ENCODE measurements around the gene COL6A3.

The COL6A3 gene

DNA sequence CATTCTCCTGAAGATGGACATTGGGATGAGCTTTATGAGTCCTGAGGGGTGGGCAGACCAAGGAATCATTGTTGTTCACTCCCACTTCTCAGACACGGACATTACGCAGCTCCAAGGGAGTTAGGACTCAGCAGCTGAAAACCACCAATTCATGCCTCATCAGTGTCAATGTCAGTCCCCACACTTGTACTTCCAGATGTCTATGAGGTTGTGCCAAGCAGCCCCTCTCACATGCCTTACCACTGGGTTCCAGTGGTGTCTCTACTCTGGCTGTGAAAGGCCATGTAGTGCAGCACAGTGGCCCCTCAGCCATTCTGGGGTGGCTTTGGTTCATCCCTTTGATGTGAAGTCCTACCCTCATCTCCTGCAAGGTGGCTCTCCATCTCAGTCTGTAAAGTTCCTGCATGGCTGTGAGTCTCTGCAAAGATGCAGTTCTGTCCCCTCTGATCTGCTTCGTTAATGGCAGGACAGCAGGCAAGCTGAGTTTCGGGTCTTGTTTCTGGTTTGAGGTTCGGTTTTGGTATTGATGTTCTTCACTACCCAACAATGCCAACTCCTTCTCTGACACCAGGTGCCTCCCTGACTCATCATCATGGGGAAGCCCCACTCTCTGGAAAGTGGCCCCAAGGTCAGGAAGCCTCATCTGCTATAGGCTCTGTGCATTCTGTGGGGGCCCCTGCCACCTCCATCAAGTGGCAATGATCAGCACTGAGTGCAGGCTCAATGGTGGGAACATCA, 14.0 kb upstream of the COL6A3 start:
- TF ChIP-seq, protein P1, sequence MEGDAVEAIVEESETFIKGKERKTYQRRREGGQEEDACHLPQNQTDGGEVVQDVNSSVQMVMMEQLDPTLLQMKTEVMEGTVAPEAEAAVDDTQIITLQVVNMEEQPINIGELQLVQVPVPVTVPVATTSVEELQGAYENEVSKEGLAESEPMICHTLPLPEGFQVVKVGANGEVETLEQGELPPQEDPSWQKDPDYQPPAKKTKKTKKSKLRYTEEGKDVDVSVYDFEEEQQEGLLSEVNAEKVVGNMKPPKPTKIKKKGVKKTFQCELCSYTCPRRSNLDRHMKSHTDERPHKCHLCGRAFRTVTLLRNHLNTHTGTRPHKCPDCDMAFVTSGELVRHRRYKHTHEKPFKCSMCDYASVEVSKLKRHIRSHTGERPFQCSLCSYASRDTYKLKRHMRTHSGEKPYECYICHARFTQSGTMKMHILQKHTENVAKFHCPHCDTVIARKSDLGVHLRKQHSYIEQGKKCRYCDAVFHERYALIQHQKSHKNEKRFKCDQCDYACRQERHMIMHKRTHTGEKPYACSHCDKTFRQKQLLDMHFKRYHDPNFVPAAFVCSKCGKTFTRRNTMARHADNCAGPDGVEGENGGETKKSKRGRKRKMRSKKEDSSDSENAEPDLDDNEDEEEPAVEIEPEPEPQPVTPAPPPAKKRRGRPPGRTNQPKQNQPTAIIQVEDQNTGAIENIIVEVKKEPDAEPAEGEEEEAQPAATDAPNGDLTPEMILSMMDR (IDR thresholded peaks at IDR 0.05; ENCODE audit: insufficient read depth, low read depth, low read length, missing control alignments) = no peak
- DNase-seq (ENCODE audit: low read depth) = no peak
- H3K4me3 ChIP-seq (ENCODE audit: low read length) = no peak overlapping the region

DNA sequence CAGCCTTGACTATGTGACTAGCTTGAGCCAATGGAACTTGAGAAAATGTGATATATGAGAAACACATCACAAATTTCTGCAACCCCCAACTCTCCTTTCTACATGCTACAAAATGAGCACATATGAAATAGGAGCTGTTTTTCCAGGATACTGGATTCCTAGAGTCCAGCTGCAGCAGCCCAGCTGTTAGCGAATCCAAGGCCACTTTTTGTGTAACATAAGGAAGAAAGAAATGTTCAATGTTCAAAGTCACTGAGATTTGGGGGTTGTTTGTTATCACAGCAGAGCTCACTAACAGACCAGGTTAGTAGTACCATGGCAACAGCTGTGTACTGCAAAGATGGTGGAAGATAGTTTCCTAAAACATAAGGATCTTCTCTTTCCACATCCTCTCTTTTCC, 12.6 kb upstream of the COL6A3 start:
- DNase-seq (ENCODE audit: low read depth) = no peak
- TF ChIP-seq, protein P1 (IDR thresholded peaks at IDR 0.05; ENCODE audit: insufficient read depth, low read depth, low read length, missing control alignments) = no peak
- no peak overlapping the region for H3K4me3 ChIP-seq (ENCODE audit: low read length)

GRCh38 chr2:237425320-237425719, 11.4 kb upstream of the COL6A3 start:
- H3K4me3 ChIP-seq (ENCODE audit: low read length) = no peak overlapping the region
- TF ChIP-seq, protein P1 (IDR thresholded peaks at IDR 0.05; ENCODE audit: insufficient read depth, low read depth, low read length, missing control alignments) = no peak
- DNase-seq (ENCODE audit: low read depth) = no peak

GRCh38 chr2:237424544-237424943, 10.6 kb upstream of the COL6A3 start:
- DNase-seq (ENCODE audit: low read depth) = no peak
- TF ChIP-seq, protein P1 (IDR thresholded peaks at IDR 0.05; ENCODE audit: insufficient read depth, low read depth, low read length, missing control alignments) = no peak
- no peak overlapping the region for H3K4me3 ChIP-seq (ENCODE audit: low read length)

DNA sequence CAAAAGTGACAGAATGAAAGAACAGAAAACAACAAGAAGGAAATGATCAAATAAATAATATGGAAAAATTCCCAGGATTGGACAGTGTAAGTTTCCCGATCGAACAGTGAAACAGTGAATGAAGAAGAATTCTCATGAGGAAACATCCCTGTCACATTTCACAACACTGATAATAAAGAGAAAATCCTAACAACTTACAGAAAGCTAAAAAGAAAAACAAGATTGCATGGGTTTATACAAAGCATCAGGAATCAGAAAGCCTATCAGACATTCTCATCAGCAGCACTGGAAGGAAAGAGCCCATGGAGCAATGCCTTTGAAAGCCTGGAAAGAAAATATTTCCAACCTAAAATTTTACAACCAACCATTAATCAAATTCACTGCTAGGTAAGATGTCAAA, 9.9 kb upstream of the COL6A3 start:
- no peak for DNase-seq (ENCODE audit: low read depth)
- no peak overlapping the region for H3K4me3 ChIP-seq (ENCODE audit: low read length)
- TF ChIP-seq, protein P1 (IDR thresholded peaks at IDR 0.05; ENCODE audit: insufficient read depth, low read depth, low read length, missing control alignments) = no peak

DNA sequence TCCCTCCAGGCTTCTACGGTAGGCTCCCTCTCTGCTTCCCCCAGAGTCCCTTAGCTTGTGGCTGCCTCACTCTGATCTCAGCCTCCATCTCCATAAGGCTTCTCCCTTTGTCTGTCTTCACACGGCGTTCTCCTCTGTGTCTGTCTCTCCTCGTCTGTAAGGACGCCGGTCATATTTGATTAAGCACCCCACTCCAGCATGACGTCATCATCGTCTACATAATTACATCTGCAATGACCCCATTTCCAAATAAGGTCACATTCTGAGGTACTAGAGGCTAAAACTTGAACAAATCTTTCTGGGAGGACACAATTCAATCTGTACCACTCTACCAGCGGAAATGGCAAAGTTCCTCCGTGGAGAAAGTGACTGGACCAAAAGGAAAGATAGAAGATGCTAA, 8.3 kb upstream of the COL6A3 start:
- DNase-seq (ENCODE audit: low read depth) = no peak
- H3K4me3 ChIP-seq (ENCODE audit: low read length) = no peak overlapping the region
- TF ChIP-seq, protein P1 (IDR thresholded peaks at IDR 0.05; ENCODE audit: insufficient read depth, low read depth, low read length, missing control alignments) = no peak

DNA sequence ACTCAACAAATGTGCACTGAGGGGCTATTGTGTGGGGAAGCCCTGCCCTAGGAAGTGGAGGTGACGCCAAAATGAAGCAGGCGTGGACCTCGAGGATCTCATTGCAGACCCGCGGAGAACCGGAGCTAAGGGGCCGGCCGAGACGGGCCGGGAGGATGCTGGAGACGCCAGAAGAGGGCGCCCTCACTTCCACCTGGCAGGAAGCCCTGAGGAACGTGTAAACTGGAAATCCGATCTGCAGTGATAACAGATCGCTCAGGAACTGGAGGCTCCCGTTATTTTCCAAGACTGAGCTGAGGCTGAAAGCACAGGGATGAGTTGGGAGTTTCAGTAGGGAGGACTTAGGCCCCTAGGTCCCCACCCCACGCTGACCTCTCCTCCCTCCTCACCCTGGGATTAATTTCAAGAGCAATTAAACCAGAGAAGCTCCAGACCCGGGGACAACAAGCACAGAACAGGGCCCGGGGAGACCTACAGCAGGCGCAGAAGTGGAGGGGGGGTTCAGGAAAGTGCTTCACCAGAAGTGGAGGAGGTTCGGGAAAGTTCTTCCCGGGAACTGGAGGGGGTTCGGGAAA, 7.7 kb upstream of the COL6A3 start:
- peak; percentile 79 for DNase-seq (ENCODE audit: low read depth)
- TF ChIP-seq, protein P1 (IDR thresholded peaks at IDR 0.05; ENCODE audit: insufficient read depth, low read depth, low read length, missing control alignments) = peak; percentile 84
- H3K4me3 ChIP-seq (ENCODE audit: low read length) = no peak overlapping the region
